ENCODE data around the gene KCNJ8.

The KCNJ8 gene

DNA sequence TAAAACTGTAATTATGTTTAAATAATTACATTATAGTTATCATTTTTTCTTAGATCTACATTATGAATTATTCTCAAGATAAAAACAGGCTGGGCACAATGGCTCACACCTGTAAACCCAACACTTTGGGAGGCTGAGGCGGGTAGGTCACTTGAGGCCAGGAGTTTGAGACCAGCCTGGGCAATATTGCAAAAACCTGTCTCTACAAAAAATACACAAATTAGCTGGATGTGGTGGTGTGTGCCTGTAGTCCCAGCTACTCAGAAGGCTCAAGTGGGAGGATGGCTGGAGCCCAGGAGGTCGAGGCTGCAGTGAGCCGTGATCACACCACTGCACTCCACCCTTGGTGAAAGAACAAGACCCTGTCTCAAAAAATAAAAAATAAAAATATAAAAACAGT lies 40.3 kb upstream of the KCNJ8 start:
- Histone ChIP-seq H3F3A (ENCODE audit: insufficient read depth, low read length) (no peaks in the 10 kb centered on the region), H4K20me1 (ENCODE audit: insufficient read depth, low read length) (no peaks in the 10 kb centered on the region), H2AFZ (ENCODE audit: low read length) (no peak overlapping the region), H3K36me3 (replicated peaks; ENCODE audit: insufficient read depth, low read length) (no peaks in the 10 kb centered on the region), H3K4me1 (ENCODE audit: low read length) (no peaks in the 10 kb centered on the region), H3K79me2 (ENCODE audit: low read length) (no peaks in the 10 kb centered on the region), H3K4me3 (ENCODE audit: low read length) (no peak overlapping the region), H3K9me3 (replicated peaks; ENCODE audit: insufficient read depth, low read length) (no peaks in the 10 kb centered on the region), H3K4me2 (ENCODE audit: low read depth, low read length) (no peak overlapping the region), H3K27ac (ENCODE audit: low read length) (no peak overlapping the region), H3K9me2 (replicated peaks; ENCODE audit: insufficient read depth, low read length) (no peaks in the 10 kb centered on the region), H3K9ac (ENCODE audit: low read length) (no peak overlapping the region), H3K27me3 (replicated peaks; ENCODE audit: insufficient read depth, low read length) (no peaks in the 10 kb centered on the region)
- TF ChIP-seq EZH2 (optimal IDR thresholded peaks at IDR 0.05; ENCODE audit: low read depth, low read length) (no peak), EZH2phosphoT487 (IDR thresholded peaks at IDR 0.05; ENCODE audit: low read length) (no peak)
- TF ChIP-seq, protein P1, sequence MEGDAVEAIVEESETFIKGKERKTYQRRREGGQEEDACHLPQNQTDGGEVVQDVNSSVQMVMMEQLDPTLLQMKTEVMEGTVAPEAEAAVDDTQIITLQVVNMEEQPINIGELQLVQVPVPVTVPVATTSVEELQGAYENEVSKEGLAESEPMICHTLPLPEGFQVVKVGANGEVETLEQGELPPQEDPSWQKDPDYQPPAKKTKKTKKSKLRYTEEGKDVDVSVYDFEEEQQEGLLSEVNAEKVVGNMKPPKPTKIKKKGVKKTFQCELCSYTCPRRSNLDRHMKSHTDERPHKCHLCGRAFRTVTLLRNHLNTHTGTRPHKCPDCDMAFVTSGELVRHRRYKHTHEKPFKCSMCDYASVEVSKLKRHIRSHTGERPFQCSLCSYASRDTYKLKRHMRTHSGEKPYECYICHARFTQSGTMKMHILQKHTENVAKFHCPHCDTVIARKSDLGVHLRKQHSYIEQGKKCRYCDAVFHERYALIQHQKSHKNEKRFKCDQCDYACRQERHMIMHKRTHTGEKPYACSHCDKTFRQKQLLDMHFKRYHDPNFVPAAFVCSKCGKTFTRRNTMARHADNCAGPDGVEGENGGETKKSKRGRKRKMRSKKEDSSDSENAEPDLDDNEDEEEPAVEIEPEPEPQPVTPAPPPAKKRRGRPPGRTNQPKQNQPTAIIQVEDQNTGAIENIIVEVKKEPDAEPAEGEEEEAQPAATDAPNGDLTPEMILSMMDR (IDR thresholded peaks at IDR 0.05; ENCODE audit: low read length): no peak
- DNase-seq: no peak

GRCh38 chr12:21814327-21814726 lies 39.8 kb upstream of the KCNJ8 start:
- Histone ChIP-seq H2AFZ (ENCODE audit: low read length) (no peak overlapping the region), H3K27me3 (replicated peaks; ENCODE audit: insufficient read depth, low read length) (no peaks in the 10 kb centered on the region), H3K4me2 (ENCODE audit: low read depth, low read length) (no peak overlapping the region), H4K20me1 (ENCODE audit: insufficient read depth, low read length) (no peaks in the 10 kb centered on the region), H3K27ac (ENCODE audit: low read length) (no peak overlapping the region), H3F3A (ENCODE audit: insufficient read depth, low read length) (no peaks in the 10 kb centered on the region), H3K9me3 (replicated peaks; ENCODE audit: insufficient read depth, low read length) (no peaks in the 10 kb centered on the region), H3K9me2 (replicated peaks; ENCODE audit: insufficient read depth, low read length) (no peaks in the 10 kb centered on the region), H3K79me2 (ENCODE audit: low read length) (no peaks in the 10 kb centered on the region), H3K9ac (ENCODE audit: low read length) (no peak overlapping the region), H3K4me3 (ENCODE audit: low read length) (no peak overlapping the region), H3K4me1 (ENCODE audit: low read length) (no peaks in the 10 kb centered on the region), H3K36me3 (replicated peaks; ENCODE audit: insufficient read depth, low read length) (no peaks in the 10 kb centered on the region)
- no peak for DNase-seq
- no peak for TF ChIP-seq EZH2 (optimal IDR thresholded peaks at IDR 0.05; ENCODE audit: low read depth, low read length)
- TF ChIP-seq, protein P1 (IDR thresholded peaks at IDR 0.05; ENCODE audit: low read length): no peak
- TF ChIP-seq EZH2phosphoT487 (IDR thresholded peaks at IDR 0.05; ENCODE audit: low read length): no peak

DNA sequence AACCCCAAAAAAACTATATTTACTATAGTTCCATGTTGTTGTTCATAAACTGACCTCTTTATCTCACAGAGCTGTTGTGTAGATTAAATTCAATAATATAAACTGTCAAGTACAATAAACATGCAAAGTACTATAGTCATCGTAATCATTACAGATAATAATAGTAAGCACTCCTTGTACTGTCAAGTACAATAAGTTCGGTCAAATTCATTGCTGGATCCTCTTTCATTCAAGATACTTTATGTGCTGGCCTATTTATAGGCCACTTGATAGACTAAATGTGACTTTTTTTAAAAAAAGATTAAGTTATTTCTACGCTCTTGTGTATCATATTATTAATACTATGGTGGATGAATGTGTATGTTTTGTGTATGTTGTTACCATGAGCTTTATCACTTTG lies 39.2 kb upstream of the KCNJ8 start:
- Histone ChIP-seq H3K9ac (ENCODE audit: low read length) (no peak overlapping the region), H3K27me3 (replicated peaks; ENCODE audit: insufficient read depth, low read length) (no peaks in the 10 kb centered on the region), H3K9me2 (replicated peaks; ENCODE audit: insufficient read depth, low read length) (no peaks in the 10 kb centered on the region), H3K27ac (ENCODE audit: low read length) (no peak overlapping the region), H3F3A (ENCODE audit: insufficient read depth, low read length) (no peaks in the 10 kb centered on the region), H3K36me3 (replicated peaks; ENCODE audit: insufficient read depth, low read length) (no peaks in the 10 kb centered on the region), H3K4me2 (ENCODE audit: low read depth, low read length) (no peak overlapping the region), H4K20me1 (ENCODE audit: insufficient read depth, low read length) (no peaks in the 10 kb centered on the region), H3K79me2 (ENCODE audit: low read length) (no peaks in the 10 kb centered on the region), H3K4me1 (ENCODE audit: low read length) (no peaks in the 10 kb centered on the region), H2AFZ (ENCODE audit: low read length) (no peak overlapping the region), H3K4me3 (ENCODE audit: low read length) (no peak overlapping the region), H3K9me3 (replicated peaks; ENCODE audit: insufficient read depth, low read length) (no peaks in the 10 kb centered on the region)
- DNase-seq: no peak
- TF ChIP-seq EZH2 (optimal IDR thresholded peaks at IDR 0.05; ENCODE audit: low read depth, low read length) (no peak), EZH2phosphoT487 (IDR thresholded peaks at IDR 0.05; ENCODE audit: low read length) (no peak)
- TF ChIP-seq, protein P1 (IDR thresholded peaks at IDR 0.05; ENCODE audit: low read length): no peak
